ENCODE measurements around the gene CYBA. TPM values are rescaled to one million over a fixed set of nuclear protein-coding genes. Genes with fewer than 3 reads are reported as not detected.

CYBA gene
- total RNA-seq, 2 donors from 2014 or later, result 169 to 295 TPM

DNA sequence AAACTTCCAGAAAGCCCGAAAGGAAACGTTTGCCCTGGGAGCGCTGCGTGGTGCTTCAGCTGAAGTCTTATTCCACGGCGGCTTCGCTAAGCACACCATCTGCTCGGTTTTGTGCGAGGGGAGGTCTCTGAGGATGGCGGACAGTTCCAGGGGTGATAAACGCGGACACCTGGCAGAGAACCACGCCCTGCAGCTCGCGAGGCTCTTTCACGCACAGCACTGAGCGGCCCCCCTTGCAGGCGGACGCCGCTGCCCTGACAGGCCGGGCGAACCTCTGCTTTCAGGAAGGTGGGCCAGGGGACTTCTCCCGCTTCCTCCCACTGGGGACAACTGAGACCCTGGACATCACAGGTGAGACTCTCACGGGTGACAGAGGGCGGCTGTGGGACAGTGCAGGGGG, 8.3 kb upstream of the CYBA start:
- no peak for DNase-seq (ENCODE audit: low spot score)
- TF ChIP-seq, protein P1, sequence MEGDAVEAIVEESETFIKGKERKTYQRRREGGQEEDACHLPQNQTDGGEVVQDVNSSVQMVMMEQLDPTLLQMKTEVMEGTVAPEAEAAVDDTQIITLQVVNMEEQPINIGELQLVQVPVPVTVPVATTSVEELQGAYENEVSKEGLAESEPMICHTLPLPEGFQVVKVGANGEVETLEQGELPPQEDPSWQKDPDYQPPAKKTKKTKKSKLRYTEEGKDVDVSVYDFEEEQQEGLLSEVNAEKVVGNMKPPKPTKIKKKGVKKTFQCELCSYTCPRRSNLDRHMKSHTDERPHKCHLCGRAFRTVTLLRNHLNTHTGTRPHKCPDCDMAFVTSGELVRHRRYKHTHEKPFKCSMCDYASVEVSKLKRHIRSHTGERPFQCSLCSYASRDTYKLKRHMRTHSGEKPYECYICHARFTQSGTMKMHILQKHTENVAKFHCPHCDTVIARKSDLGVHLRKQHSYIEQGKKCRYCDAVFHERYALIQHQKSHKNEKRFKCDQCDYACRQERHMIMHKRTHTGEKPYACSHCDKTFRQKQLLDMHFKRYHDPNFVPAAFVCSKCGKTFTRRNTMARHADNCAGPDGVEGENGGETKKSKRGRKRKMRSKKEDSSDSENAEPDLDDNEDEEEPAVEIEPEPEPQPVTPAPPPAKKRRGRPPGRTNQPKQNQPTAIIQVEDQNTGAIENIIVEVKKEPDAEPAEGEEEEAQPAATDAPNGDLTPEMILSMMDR (IDR thresholded peaks at IDR 0.05), result no peak
- Histone ChIP-seq H3K27ac (no peak overlapping the region), H3K36me3 (peaks cover 13% of the 10 kb centered on the region), H3K4me3 (no peak overlapping the region), H3K27me3 (replicated peaks; ENCODE audit: insufficient read depth) (no peaks in the 10 kb centered on the region), H3K9me3 (no peaks in the 10 kb centered on the region), H3K4me1 (ENCODE audit: control insufficient read depth in 1 of 2, low read depth in 2 of 2) (peaks cover 4 to 11% of the 10 kb centered on the region in 2 donors)
- ATAC-seq (ENCODE audit: insufficient number of reproducible peaks, low FRiP score, low read depth), result no peak

DNA sequence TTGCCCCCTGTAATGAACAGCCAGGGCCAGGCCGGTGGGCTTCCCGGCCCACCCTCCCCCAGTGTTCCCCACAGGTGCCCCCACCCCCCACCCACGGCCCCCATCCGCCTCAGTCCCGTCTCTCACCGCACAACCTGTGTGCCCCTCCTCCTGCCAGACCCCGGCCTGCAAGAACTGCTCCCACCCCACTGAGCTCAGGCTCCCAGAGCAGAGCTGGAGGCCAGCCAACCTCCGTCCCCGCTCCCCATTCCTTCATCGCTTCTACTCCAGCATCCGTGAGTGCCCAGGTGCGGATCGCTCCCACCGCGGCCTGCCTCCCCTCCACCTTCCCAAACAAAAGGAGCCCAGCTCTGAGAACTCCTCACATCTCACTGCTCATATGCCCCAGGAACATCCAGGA, 7.9 kb upstream of the CYBA start:
- no peak for DNase-seq (ENCODE audit: low spot score)
- ATAC-seq (ENCODE audit: insufficient number of reproducible peaks, low FRiP score, low read depth), result no peak
- TF ChIP-seq, protein P1 (IDR thresholded peaks at IDR 0.05), result no peak
- H3K4me3 ChIP-seq, result no peak overlapping the region
- H3K36me3 ChIP-seq, result peaks cover 13% of the 10 kb centered on the region
- H3K27ac ChIP-seq, result no peak overlapping the region
- H3K9me3 ChIP-seq, result no peaks in the 10 kb centered on the region
- H3K27me3 ChIP-seq (replicated peaks; ENCODE audit: insufficient read depth), result no peaks in the 10 kb centered on the region
- peaks cover 0 to 6% of the 10 kb centered on the region in 2 donors for H3K4me1 ChIP-seq (ENCODE audit: control insufficient read depth in 1 of 2, low read depth in 2 of 2)

DNA sequence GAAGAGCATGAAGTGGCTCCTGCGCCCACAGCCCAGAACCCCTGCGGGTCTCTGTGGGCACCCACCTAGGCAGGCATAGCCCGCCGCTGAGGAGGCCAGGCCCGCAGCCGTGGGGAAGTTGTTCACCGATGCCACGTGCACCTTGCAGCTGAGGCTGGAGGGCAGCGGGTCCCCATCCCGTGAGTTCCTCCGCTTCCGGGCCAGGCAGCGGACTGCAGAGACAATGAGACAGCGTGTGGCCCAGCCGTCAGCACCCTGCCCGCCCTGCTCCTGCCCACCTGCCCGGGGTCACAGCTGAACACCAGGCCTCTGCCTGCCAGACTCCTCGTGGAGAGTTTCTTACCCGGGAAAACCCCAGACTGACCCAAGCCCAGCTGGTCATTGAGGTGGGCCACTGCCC, 6.5 kb upstream of the CYBA start:
- TF ChIP-seq, protein P1 (IDR thresholded peaks at IDR 0.05), result no peak
- H3K36me3 ChIP-seq, result peaks cover 19% of the 10 kb centered on the region
- no peaks in the 10 kb centered on the region for H3K9me3 ChIP-seq
- no peak overlapping the region for H3K4me3 ChIP-seq
- H3K27me3 ChIP-seq (replicated peaks; ENCODE audit: insufficient read depth), result no peaks in the 10 kb centered on the region
- H3K4me1 ChIP-seq (ENCODE audit: control insufficient read depth in 1 of 2, low read depth in 2 of 2), result peaks cover 0 to 6% of the 10 kb centered on the region in 2 donors
- no peak for ATAC-seq (ENCODE audit: insufficient number of reproducible peaks, low FRiP score, low read depth)
- no peak for DNase-seq (ENCODE audit: low spot score)
- no peak overlapping the region for H3K27ac ChIP-seq

DNA sequence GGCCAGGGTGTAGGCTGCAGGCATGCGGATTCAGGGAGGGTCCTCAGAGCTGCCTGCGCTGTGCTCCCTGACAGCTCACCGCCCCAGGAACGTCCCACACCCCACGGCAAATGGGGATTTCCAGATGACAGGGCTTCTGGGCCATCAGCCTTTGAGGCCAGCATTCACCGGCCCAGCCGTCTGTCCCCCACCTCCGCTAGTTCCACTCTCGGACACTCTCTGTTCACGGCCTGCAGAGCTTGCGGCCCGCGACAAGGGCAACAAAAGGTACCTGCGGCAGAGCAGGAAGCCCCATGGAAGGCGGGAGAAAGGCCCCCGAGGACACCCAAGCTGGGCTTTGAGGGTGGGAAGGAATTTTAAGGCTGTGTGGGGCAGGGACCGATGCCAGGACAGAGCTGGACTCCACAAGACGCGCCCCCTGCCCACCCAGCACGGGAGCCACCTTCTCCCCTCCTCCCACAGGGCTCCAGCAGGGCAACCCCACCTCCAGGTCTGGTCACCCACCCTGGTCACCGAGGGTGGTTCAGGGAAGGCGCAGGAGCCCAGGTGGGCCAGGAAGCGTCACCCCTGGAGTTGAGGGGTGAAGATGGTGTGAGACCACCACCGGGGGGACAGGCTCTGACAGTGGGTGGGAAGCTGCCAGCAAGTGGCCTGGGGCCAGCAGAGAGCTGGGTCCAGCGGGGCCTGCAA, 5.6 kb upstream of the CYBA start:
- Histone ChIP-seq H3K36me3 (peaks cover 19% of the 10 kb centered on the region), H3K9me3 (no peaks in the 10 kb centered on the region), H3K4me1 (ENCODE audit: control insufficient read depth in 1 of 2, low read depth in 2 of 2) (peaks cover under 1 to 3% of the 10 kb centered on the region in 2 donors), H3K27ac (no peak overlapping the region), H3K4me3 (no peak overlapping the region), H3K27me3 (replicated peaks; ENCODE audit: insufficient read depth) (no peaks in the 10 kb centered on the region)
- no peak for DNase-seq (ENCODE audit: low spot score)
- TF ChIP-seq, protein P1 (IDR thresholded peaks at IDR 0.05), result no peak
- ATAC-seq (ENCODE audit: insufficient number of reproducible peaks, low FRiP score, low read depth), result no peak

DNA sequence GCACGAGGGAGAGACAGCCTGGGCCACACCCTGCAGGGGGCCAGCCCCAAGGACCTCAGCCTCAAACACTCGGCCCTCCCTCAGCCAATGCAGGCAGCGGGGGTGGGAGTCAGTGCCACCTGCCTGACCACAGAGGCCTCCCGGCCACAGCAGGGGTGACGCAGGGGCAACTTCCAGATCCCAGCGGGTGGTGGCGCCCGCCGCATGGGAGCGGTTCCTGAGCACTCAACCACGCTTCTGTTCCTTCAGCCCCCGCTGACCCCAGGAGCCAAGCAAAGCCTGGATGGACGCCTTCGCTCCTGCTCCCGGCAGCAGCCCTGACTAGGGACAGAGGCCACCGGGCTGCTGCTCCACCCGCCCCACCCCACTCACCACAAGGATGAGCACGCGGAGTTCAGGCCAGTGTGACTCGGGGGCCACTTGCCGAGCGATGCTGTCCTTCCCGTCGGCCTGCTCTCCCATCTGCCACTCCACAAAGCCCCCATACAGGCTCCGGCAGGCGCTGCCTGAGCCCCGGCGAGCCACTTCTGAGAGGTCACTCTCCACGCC, 5.0 kb upstream of the CYBA start:
- TF ChIP-seq, protein P1 (IDR thresholded peaks at IDR 0.05), result no peak
- no peak for DNase-seq (ENCODE audit: low spot score)
- Histone ChIP-seq H3K4me3 (no peak overlapping the region), H3K9me3 (no peaks in the 10 kb centered on the region), H3K27me3 (replicated peaks; ENCODE audit: insufficient read depth) (no peaks in the 10 kb centered on the region), H3K36me3 (peaks cover 19% of the 10 kb centered on the region), H3K4me1 (ENCODE audit: control insufficient read depth in 1 of 2, low read depth in 2 of 2) (peaks cover 6 to 7% of the 10 kb centered on the region in 2 donors), H3K27ac (no peak overlapping the region)
- no peak for ATAC-seq (ENCODE audit: insufficient number of reproducible peaks, low FRiP score, low read depth)
